PFSK-1 (cell line): ENCODE results near the gene FGD4.

Source experiments
- FOXP2 ChIP-seq: optimal IDR thresholded peaks from 2 replicates; pipeline ENCODE3; 2011; ENCODE audit warnings: borderline replicate concordance, control low read depth, inconsistent platforms; ENCODE audit not compliant: insufficient read depth; ENCODE audit errors: extremely low read length, extremely low read depth
- POLR2AphosphoS5 ChIP-seq: IDR thresholded peaks from 2 replicates; pipeline ENCODE4 v1.6.1; 2012; ENCODE audit warnings: low read depth, mild to moderate bottlenecking, control low read depth, low read length, moderate library complexity
- SIN3A ChIP-seq: IDR thresholded peaks from 2 replicates; pipeline ENCODE4 v1.6.1; 2012; ENCODE audit warnings: mild to moderate bottlenecking, low read length, moderate library complexity, borderline replicate concordance; ENCODE audit not compliant: insufficient read depth
- TAF1 ChIP-seq: IDR thresholded peaks from 2 replicates; pipeline ENCODE4 v1.6.1; 2012; ENCODE audit warnings: low read length, control low read depth, borderline replicate concordance; ENCODE audit not compliant: insufficient read depth
- TF ChIP-seq, protein P1 (sequence below), 2 experiments: IDR thresholded peaks; 2 replicates each; pipeline versions ENCODE4 v1.6.1 to v1.8.0; 2011 to 2012; ENCODE audit warnings: low read depth in 2 of 2, low read length in 2 of 2, control low read depth in 1 of 2, inconsistent platforms in 1 of 2, mild to moderate bottlenecking in 1 of 2, moderate library complexity in 1 of 2; ENCODE audit not compliant: insufficient read depth in 1 of 2

FGD4 gene

GRCh38 chr12:32519047-32519446 lies 119.7 kb downstream of the FGD4 start:
- TF ChIP-seq FOXP2 (no peak), TAF1 (no peak), SIN3A (no peak), POLR2AphosphoS5 (no peak)
- TF ChIP-seq, protein P1, sequence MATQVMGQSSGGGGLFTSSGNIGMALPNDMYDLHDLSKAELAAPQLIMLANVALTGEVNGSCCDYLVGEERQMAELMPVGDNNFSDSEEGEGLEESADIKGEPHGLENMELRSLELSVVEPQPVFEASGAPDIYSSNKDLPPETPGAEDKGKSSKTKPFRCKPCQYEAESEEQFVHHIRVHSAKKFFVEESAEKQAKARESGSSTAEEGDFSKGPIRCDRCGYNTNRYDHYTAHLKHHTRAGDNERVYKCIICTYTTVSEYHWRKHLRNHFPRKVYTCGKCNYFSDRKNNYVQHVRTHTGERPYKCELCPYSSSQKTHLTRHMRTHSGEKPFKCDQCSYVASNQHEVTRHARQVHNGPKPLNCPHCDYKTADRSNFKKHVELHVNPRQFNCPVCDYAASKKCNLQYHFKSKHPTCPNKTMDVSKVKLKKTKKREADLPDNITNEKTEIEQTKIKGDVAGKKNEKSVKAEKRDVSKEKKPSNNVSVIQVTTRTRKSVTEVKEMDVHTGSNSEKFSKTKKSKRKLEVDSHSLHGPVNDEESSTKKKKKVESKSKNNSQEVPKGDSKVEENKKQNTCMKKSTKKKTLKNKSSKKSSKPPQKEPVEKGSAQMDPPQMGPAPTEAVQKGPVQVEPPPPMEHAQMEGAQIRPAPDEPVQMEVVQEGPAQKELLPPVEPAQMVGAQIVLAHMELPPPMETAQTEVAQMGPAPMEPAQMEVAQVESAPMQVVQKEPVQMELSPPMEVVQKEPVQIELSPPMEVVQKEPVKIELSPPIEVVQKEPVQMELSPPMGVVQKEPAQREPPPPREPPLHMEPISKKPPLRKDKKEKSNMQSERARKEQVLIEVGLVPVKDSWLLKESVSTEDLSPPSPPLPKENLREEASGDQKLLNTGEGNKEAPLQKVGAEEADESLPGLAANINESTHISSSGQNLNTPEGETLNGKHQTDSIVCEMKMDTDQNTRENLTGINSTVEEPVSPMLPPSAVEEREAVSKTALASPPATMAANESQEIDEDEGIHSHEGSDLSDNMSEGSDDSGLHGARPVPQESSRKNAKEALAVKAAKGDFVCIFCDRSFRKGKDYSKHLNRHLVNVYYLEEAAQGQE (IDR thresholded peaks at IDR 0.05; ENCODE audit: insufficient read depth in 1 of 2, low read depth in 2 of 2, low read length in 2 of 2) = no peak

- TF ChIP-seq TAF1 (no peak), SIN3A (no peak), POLR2AphosphoS5 (no peak), FOXP2 (no peak)
- TF ChIP-seq, protein P1 (IDR thresholded peaks at IDR 0.05; ENCODE audit: insufficient read depth in 1 of 2, low read depth in 2 of 2, low read length in 2 of 2) = no peak
Measured at GRCh38 chr12:32522331-32523221, 123.2 kb downstream of the FGD4 start.

DNA sequence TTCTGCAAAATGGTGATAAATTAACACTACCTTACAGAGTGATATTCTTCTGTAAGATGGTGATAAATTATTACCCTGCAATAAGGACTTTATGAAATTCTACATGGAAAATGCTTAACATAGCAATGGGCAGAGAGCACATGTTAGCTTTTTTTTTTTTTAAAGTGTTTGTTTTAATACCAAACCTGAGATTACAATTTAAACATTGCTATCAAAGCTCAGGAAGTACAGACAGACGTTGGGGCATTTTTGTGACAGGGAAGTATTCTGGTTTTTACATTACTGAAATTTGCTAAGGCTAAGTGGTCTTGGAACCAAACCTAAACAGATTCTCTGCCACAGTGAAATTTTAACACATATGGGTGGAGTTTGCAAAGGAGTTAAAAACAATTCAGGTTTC lies 133.1 kb downstream of the FGD4 start:
- TF ChIP-seq, protein P1 (IDR thresholded peaks at IDR 0.05; ENCODE audit: insufficient read depth in 1 of 2, low read depth in 2 of 2, low read length in 2 of 2) = no peak
- TF ChIP-seq POLR2AphosphoS5 (no peak), SIN3A (no peak), FOXP2 (no peak), TAF1 (no peak)

GRCh38 chr12:32532951-32533350 lies 133.6 kb downstream of the FGD4 start:
- no peak for TF ChIP-seq SIN3A
- TF ChIP-seq TAF1 = no peak
- TF ChIP-seq POLR2AphosphoS5 = no peak
- TF ChIP-seq, protein P1 (IDR thresholded peaks at IDR 0.05; ENCODE audit: insufficient read depth in 1 of 2, low read depth in 2 of 2, low read length in 2 of 2) = no peak
- no peak for TF ChIP-seq FOXP2
